ENCODE results near the gene FKBP9. TPM values are rescaled to one million over a fixed set of nuclear protein-coding genes. Genes with fewer than 3 reads are reported as not detected.
"Not testable (repeated sequence)": the region's sequence is repeated elsewhere in the genome, so short reads cannot be mapped to it uniquely, and the experiment has no call there.

FKBP9 gene
- total RNA-seq, 1 experiment from 2014 or later, result 160 TPM

GRCh38 chr7:32916006-32916405 is 41.2 kb upstream of the FKBP9 start:
- no TSS peak for BruUV-seq (replicated peaks)
- H3K4me3 Mint-ChIP-seq (ENCODE audit: low read depth, unreplicated experiment), result no peak overlapping the region
- no peak for DNase-seq
- no peaks in the 10 kb centered on the region for H3K4me1 Mint-ChIP-seq (ENCODE audit: low read depth, unreplicated experiment)
- no peak for TF ChIP-seq CTCF (IDR thresholded peaks at IDR 0.05; ENCODE audit: unreplicated experiment)
- CTCF ChIA-PET, result no interaction called here
- H3K9me3 Mint-ChIP-seq (ENCODE audit: low read depth, unreplicated experiment), result no peaks in the 10 kb centered on the region
- intact Hi-C loops (cut with micrococcal nuclease; ENCODE audit: unreplicated experiment), result no loop called here
- no peak overlapping the region for H3K27ac Mint-ChIP-seq (ENCODE audit: unreplicated experiment)
- no peaks in the 10 kb centered on the region for H3K27me3 Mint-ChIP-seq (ENCODE audit: unreplicated experiment)
- H3K36me3 Mint-ChIP-seq (ENCODE audit: insufficient read depth, unreplicated experiment), result peaks cover 22% of the 10 kb centered on the region

GRCh38 chr7:32916994-32917393 is 40.2 kb upstream of the FKBP9 start:
- H3K27me3 Mint-ChIP-seq (ENCODE audit: unreplicated experiment); intact Hi-C loops (cut with micrococcal nuclease; ENCODE audit: unreplicated experiment); H3K4me3 Mint-ChIP-seq (ENCODE audit: low read depth, unreplicated experiment); DNase-seq; H3K9me3 Mint-ChIP-seq (ENCODE audit: low read depth, unreplicated experiment); H3K4me1 Mint-ChIP-seq (ENCODE audit: low read depth, unreplicated experiment); CTCF ChIA-PET; H3K27ac Mint-ChIP-seq (ENCODE audit: unreplicated experiment): not testable (repeated sequence)
- BruUV-seq (replicated peaks), result TSS peak; percentile 31
- peaks cover 22% of the 10 kb centered on the region for H3K36me3 Mint-ChIP-seq (ENCODE audit: insufficient read depth, unreplicated experiment)

- no peak for DNase-seq
- no peak overlapping the region for H3K4me3 Mint-ChIP-seq (ENCODE audit: low read depth, unreplicated experiment)
- H3K27me3 Mint-ChIP-seq (ENCODE audit: unreplicated experiment), result no peaks in the 10 kb centered on the region
- TF ChIP-seq CTCF (IDR thresholded peaks at IDR 0.05; ENCODE audit: unreplicated experiment), result no peak
- H3K4me1 Mint-ChIP-seq (ENCODE audit: low read depth, unreplicated experiment), result no peaks in the 10 kb centered on the region
- H3K9me3 Mint-ChIP-seq (ENCODE audit: low read depth, unreplicated experiment), result no peaks in the 10 kb centered on the region
- peaks cover 13% of the 10 kb centered on the region for H3K36me3 Mint-ChIP-seq (ENCODE audit: insufficient read depth, unreplicated experiment)
- CTCF ChIA-PET, result no interaction called here
- BruUV-seq (replicated peaks), result no TSS peak
- intact Hi-C loops (cut with micrococcal nuclease; ENCODE audit: unreplicated experiment), result no loop called here
- no peak overlapping the region for H3K27ac Mint-ChIP-seq (ENCODE audit: unreplicated experiment)
Observed at GRCh38 chr7:32921896-32922295, 35.3 kb upstream of the FKBP9 start.

- Mint-ChIP-seq H3K27ac (ENCODE audit: unreplicated experiment) (no peak overlapping the region), H3K4me1 (ENCODE audit: low read depth, unreplicated experiment) (no peaks in the 10 kb centered on the region), H3K27me3 (ENCODE audit: unreplicated experiment) (no peaks in the 10 kb centered on the region), H3K36me3 (ENCODE audit: insufficient read depth, unreplicated experiment) (peaks cover 21% of the 10 kb centered on the region), H3K9me3 (ENCODE audit: low read depth, unreplicated experiment) (no peaks in the 10 kb centered on the region), H3K4me3 (ENCODE audit: low read depth, unreplicated experiment) (no peak overlapping the region)
- no peak for DNase-seq
- BruUV-seq (replicated peaks), result no TSS peak
- CTCF ChIA-PET, result no interaction called here
- no peak for TF ChIP-seq CTCF (IDR thresholded peaks at IDR 0.05; ENCODE audit: unreplicated experiment)
- intact Hi-C loops (cut with micrococcal nuclease; ENCODE audit: unreplicated experiment), result no loop called here
Observed at GRCh38 chr7:32928785-32929298, 28.4 kb upstream of the FKBP9 start.

- Mint-ChIP-seq H3K4me1 (ENCODE audit: low read depth, unreplicated experiment) (no peaks in the 10 kb centered on the region), H3K4me3 (ENCODE audit: low read depth, unreplicated experiment) (no peak overlapping the region), H3K9me3 (ENCODE audit: low read depth, unreplicated experiment) (no peaks in the 10 kb centered on the region), H3K36me3 (ENCODE audit: insufficient read depth, unreplicated experiment) (peaks cover 26% of the 10 kb centered on the region), H3K27me3 (ENCODE audit: unreplicated experiment) (no peaks in the 10 kb centered on the region), H3K27ac (ENCODE audit: unreplicated experiment) (no peak overlapping the region)
- CTCF ChIA-PET, result no interaction called here
- intact Hi-C loops (cut with micrococcal nuclease; ENCODE audit: unreplicated experiment), result no loop called here
- no peak for TF ChIP-seq CTCF (IDR thresholded peaks at IDR 0.05; ENCODE audit: unreplicated experiment)
- no peak for DNase-seq
- BruUV-seq (replicated peaks), result no TSS peak
Observed at GRCh38 chr7:32929430-32930143, 27.7 kb upstream of the FKBP9 start.

All from Calu3 (cell line).